ENCODE measurements around the gene FOLR1. TPM values are rescaled to one million over a fixed set of nuclear protein-coding genes. Genes with fewer than 3 reads are reported as not detected.

FOLR1 gene
- total and polyA plus RNA-seq, 11 donors, result 0.08 to 0.79 (median 0.30) TPM; not detected in 7

GRCh38 chr11:72228229-72228843 lies 36.4 kb downstream of the FOLR1 start:
- H3K9me3 ChIP-seq, result no peaks in the 10 kb centered on the region
- intact Hi-C loops (cut with DNase I), result loop anchor here in 2 of 10 donors (10.0 kb wide), 2 partner anchors 186 to 214 kb away; no protein-coding TSS in a partner anchor
- H3K4me1 ChIP-seq, result peaks cover 0 to 47% (median 16%) of the 10 kb centered on the region in 12 donors
- no peaks in the 10 kb centered on the region for H3K27me3 ChIP-seq
- DNase-seq (no peak), ATAC-seq (no peak)
- peaks cover 0 to 64% (median 61%) of the 10 kb centered on the region in 9 donors for H3K36me3 ChIP-seq
- no peak overlapping the region for H3K27ac ChIP-seq
- peak in 3 of 12 donors; percentile 12 to 21 (median 13) for TF ChIP-seq CTCF (IDR thresholded peaks at IDR 0.05)
- TF ChIP-seq POLR2A (IDR thresholded peaks at IDR 0.05), result no peak
- H3K4me3 ChIP-seq, result no peak overlapping the region
- 73 to 80% (median 78%) methylated on average over 11 to 16 of the region's 16 CpGs for WGBS, 4 donors

- Histone ChIP-seq H3K27me3 (no peaks in the 10 kb centered on the region), H3K4me1 (peaks cover 0 to 47% (median 16%) of the 10 kb centered on the region in 12 donors), H3K27ac (no peak overlapping the region), H3K9me3 (no peaks in the 10 kb centered on the region), H3K4me3 (no peak overlapping the region), H3K36me3 (peaks cover 0 to 69% (median 66%) of the 10 kb centered on the region in 9 donors)
- TF ChIP-seq POLR2A (IDR thresholded peaks at IDR 0.05) (no peak), CTCF (IDR thresholded peaks at IDR 0.05) (no peak)
- ATAC-seq (no peak), DNase-seq (no peak)
- 91 to 94% (median 92%) methylated on average over 3 to 7 of the region's 7 CpGs for WGBS, 4 donors
- intact Hi-C loops (cut with DNase I), result loop anchor here in 2 of 10 donors (10.0 kb wide), 2 partner anchors 186 to 214 kb away; no protein-coding TSS in a partner anchor
Measured at GRCh38 chr11:72228844-72229231, 36.9 kb downstream of the FOLR1 start.

GRCh38 chr11:72229336-72229924 lies 37.5 kb downstream of the FOLR1 start:
- no peak for TF ChIP-seq CTCF (IDR thresholded peaks at IDR 0.05)
- TF ChIP-seq POLR2A (IDR thresholded peaks at IDR 0.05), result no peak
- intact Hi-C loops (cut with DNase I), result loop anchor here in 2 of 10 donors (10.0 kb wide), 2 partner anchors 185 to 215 kb away; no protein-coding TSS in a partner anchor
- Histone ChIP-seq H3K4me1 (peaks cover 0 to 47% (median 16%) of the 10 kb centered on the region in 12 donors), H3K27ac (no peak overlapping the region), H3K36me3 (peaks cover 0 to 75% (median 72%) of the 10 kb centered on the region in 9 donors), H3K9me3 (no peaks in the 10 kb centered on the region), H3K27me3 (no peaks in the 10 kb centered on the region), H3K4me3 (no peak overlapping the region)
- ATAC-seq (no peak), DNase-seq (no peak)
- 91 to 97% (median 96%) methylated on average over 7 to 8 of the region's 8 CpGs for WGBS, 4 donors
